Activated T-cell treated with anti-CD3 and anti-CD28 coated beads for 24 hours (primary cell): ENCODE data around the gene STPG3.

Experiments used
- DNase-seq: peaks from one replicate; pipeline ENCODE4 v3.0.0-alpha.2; 2020; ENCODE audit warnings: low read depth

Gene STPG3

DNA sequence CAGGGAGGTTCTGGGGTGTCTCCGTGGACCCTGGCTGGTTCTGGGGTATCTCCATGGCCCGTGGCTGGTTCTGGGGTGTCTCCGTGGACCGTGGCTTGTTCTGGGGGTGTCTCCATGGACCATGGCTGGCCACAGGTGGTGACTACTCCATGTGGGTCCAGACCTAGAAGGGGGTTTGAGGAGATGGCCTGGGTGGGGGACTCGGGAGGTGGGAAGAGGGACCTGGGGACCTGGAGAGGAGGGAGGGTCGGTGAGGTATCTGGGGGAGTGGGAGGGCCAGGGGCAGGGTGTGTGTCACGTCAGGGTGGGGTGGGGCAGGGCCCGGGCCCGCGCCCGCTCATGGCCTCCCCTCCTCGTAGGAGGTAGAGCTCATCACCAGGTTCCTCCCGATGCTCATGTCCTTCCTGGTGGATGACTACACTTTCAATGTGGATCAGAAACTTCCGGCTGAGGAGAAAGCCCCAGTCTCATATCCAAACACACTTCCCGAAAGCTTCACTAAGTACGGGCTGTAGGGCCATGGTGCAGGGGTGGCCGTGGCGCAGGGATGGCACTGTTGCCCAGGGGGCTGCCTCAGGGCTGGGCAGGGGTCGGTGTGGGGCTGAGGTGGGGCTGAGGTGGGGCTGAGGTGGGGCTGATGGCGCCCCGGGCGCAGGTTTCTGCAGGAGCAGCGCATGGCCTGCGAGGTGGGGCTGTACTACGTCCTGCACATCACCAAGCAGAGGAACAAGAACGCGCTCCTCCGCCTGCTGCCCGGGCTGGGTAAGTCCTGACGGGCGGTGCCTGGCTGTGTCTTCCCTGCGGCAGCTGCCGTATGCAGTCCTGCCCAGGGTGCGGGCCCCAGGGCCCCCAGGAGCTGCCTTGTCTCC lies 15.7 kb downstream of the STPG3 start:
- DNase-seq = no peak

DNA sequence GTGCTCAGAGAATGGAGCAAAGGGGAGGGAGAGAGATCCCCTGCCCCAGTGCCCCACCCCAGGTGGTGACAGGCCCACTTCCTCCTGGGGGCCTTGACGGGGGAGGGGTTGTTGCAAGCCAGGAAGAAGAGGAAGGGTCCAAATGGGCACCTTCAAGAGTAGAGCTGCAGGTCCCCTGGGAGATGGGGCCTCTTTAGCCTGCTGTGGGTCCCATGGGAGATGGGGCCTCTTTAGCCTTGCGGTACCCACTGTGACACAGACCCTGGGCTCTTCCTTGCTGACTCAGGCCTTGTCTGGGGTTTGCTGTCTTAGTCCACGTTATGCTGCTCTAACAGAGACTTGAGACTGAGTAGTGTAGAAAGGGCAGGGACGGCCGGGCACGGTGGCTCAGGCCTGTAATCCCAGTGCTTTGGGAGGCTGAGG lies 16.9 kb downstream of the STPG3 start:
- DNase-seq = no peak

DNA sequence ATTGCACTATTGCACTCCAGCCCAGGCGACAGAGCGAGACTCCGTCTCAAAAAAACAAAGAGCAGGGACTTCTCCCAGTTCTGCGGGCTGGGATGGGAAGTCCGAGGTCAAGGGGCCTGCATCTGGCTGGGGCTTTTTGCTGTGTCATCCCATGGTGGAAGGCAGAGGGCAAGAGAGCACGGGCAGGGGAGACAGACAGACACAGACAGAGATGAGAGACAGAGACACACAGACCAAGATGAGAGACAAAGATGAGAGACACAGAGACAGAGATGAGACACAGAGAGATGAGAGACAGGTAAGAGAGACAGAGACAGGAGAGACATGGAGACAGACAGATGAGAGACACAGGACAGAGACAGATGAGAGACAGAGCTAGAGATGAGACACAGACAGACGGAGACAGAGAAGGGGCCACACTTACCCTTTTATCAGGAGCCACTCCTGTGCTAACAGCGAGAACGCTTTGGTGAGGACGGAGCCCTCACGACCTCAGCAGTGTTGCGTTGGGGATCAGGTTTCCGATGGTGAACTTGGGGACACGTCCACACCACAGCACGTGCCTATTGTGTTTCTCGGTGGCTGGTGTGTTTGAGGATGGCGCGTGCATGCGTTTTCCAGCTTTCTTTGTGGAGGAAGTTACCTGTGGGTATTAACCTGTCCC lies 17.6 kb downstream of the STPG3 start:
- DNase-seq = no peak

DNA sequence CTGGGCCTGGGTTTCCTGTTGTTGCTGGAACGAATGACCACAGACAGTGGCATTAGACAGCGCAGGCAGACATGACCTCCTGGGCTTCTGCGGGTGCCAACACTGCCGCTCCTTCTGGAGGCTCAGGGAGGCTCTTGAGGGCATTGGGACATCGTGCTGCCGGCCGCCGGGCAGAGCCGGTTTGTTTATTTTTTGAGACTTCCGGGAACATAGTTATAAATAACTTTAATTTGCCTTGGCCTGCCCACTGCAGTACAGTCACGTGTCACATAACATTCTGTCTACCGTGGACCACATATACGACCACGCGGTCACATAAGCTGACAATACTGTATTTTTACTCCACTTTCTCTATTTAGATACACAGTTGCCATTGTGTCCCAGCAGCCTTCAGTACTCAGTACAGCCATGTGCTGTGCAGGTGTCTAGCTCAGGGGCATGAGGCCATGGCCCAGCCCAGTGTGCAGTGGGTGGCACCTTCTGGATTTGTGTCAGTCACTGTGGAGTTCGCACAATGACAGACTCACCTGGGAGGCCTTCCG lies 18.2 kb downstream of the STPG3 start:
- no peak for DNase-seq

DNA sequence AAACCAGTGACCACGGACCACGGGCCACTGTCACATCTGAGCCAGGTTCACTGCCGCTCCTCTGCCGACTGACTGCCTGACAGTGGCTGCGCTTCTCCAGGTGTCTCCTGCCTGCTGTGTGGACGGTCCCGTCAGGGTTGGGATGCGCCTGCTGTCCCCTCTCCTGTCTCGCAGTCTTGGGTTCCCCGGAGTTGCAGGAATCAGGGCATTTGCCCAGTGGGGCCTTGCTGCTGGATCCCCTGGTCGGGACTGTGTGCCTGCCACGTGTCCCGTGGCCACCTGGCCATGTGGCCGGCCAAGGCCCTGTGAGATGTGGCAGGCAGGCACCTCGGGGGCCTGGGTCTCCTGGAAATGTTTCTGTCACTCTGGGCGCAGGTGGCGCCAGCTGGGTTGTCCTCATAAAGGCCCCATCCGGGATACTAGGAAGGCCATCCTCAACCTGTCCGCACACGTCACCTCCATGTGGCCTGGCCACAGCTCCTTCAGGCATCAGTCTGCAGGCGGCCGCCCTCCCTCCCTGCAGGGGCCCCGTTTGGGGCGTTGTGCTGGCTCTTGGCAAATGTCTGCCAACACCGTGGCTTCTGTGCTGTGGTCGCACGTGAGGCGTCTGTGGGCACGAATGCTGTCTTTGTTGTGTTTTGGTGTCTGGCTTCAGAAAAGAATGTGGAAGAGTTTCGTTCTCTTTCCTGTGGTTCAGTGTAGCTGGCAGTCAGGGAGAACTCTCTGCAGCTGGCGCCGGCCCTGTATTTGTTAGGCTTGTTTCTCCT lies 20.0 kb downstream of the STPG3 start:
- DNase-seq = no peak

DNA sequence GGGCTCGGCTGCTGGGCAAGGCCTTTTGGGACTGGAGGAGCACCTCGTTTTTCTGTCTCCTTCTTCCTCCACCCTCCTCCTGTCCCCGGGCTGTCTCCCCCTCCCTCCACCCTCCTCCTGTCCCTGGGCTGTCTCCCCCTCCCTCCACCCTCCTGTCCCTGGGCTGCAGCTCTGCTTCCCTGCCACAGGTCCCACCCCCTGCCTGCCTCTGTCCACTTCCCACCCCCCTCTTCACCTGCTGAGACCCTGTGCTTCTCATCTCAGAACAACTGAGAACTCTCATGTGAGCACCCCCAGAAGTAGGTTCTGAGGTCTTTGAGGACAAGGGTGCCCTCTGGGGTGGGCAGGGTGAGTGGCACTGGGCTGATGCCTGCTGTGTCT lies 20.6 kb downstream of the STPG3 start:
- no peak for DNase-seq

DNA sequence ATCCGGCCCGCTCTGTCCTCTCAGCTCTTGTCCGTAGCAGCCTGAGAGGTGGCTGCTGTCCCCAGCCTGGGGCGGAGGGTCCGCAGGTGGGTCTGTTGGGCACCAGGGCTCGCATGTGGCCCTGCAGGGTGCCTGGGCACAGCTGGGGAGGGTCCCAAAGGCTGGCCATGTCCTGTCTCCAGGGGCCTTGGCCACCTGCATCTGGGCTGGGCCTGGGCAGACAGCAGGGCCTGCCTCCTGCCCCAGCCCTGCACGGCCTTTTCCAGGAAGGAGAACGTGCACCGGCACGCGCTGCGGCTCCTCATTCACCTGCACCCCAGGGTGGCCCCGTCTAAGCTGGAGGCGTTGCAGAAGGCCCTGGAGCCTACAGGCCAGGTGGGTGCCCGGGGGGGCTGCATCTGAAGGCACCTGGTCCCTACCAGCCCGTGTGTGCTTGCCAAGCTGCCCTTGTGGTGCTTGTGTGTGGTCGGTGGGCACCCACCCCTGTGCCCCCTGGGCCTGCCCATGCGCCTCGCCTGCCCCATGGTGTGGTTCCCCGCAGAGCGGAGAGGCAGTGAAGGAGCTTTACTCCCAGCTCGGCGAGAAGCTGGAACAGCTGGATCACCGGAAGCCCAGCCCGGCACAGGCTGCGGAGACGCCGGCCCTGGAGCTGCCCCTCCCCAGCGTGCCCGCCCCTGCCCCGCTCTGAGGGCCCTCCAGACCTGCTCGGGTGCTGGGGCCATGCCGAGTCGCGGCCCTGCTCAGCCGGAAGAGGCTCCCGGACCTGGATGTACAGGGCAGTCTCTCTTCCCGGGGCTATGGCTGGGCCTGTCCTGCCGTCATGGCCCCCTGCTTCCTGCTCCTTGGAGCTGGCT lies 21.4 kb downstream of the STPG3 start:
- DNase-seq = no peak

DNA sequence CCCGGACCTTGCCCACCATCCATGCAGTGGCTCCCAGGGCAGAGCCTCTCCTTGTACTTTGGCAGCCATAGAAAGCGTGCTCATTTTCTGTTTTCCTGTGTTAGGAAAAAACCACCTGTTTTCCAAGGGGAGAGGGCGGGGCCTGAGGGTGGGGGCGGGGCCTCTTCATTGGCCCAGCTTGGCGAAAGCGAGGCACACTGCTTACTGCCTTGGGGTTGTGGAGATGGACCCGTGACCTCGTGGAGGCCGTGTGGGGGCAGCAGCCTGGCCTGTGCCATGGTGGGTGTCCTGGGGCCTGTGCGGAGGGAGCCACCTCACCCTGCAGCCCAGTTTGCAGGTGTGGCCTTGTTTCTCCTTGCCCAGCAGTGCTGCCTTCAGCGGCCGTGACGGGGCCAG lies 22.0 kb downstream of the STPG3 start:
- DNase-seq = no peak

DNA sequence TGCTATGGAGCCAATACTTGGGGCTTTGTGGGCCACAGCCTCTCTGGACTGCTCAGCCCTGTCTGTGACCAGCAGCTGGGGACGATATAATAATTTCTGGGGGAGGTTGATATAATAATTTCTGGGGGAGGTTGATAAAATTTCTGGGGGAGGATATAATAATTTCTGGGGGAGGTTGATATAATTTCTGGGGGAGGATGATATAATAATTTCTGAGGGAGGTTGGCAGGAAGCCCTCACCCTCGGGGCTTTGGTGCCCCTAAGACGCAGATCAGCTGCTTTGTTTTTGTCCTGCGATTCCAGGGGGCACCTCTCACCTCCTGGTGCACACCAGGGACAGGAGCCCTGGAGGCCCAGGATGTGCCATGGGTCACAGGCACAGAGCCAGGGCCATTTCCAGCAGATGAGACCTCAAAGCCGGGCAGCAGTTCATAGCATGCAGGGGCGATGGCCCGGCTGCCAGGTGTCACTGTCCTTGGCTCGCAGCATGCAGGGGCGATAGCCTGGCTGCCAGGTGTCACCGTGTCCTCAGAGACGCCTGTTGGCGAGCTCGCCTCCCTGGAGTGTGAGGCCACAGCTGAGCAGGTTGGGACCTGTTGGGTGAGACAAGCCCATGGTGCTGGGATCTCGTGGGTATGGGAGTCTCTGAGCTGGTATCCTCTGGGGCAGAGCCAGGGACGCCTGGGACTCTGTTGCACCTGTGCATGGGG lies 22.7 kb downstream of the STPG3 start:
- no peak for DNase-seq

DNA sequence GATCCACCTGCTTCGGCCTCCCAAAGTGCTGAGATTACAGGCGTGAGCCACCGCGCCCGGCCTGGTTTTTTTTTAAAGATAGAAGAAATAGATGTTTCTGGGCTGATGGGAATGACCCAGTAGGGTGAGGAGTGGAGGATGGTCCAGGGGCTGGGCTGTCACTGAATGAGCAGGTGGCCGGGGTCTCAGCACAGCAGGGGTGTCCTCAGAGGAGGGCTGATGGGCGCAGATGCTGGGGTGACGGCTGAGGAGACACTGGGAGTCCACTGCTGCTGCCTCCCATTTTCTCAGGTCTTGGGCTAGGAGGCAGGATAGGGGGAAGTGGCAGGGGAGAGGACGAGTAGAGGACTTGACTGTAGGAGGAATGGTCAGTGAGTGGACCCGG lies 24.1 kb downstream of the STPG3 start:
- no peak for DNase-seq

DNA sequence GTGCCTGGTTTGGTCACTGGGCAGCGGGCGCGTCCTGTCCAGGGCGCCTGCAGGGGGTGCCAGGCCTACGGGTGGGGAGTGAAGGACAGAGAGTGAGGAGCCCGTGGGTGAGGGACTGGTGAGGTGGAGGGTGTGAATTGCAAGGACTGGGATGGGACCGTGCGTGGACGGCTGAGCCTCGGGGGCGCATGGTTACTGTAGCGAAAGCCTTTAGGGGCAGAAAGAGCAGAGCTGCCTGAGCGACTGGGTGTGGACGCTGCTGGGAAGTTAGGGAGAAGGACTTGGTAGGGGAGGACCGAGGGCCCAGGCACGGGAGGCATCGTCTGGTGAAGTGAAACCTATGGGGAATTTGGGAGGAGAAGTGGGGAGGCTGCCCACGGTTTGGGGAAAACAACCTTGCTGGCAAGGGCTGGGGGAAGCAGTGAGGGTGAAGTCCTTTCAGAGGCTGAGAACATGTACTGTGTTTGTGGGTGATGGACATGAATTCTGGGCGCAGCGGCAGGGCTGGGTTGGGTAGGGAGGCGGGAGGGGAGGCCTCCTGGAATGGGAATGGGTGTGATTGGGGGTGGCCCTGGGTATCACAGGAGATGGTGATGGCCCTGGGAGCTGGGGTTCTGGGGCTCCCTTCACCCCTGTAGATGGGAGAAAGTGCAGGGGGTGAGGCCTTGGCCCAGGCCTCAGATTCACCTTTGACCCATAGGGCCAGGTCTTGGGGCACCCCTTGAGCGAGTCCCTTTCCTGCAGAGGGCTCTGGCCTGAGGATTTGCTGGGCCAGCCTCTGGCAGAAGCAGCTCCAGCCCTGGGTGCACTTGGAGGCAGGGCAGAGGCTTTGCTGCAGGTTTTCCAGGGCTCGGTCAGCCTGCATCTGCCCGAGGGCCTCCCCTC lies 24.7 kb downstream of the STPG3 start:
- DNase-seq = no peak

DNA sequence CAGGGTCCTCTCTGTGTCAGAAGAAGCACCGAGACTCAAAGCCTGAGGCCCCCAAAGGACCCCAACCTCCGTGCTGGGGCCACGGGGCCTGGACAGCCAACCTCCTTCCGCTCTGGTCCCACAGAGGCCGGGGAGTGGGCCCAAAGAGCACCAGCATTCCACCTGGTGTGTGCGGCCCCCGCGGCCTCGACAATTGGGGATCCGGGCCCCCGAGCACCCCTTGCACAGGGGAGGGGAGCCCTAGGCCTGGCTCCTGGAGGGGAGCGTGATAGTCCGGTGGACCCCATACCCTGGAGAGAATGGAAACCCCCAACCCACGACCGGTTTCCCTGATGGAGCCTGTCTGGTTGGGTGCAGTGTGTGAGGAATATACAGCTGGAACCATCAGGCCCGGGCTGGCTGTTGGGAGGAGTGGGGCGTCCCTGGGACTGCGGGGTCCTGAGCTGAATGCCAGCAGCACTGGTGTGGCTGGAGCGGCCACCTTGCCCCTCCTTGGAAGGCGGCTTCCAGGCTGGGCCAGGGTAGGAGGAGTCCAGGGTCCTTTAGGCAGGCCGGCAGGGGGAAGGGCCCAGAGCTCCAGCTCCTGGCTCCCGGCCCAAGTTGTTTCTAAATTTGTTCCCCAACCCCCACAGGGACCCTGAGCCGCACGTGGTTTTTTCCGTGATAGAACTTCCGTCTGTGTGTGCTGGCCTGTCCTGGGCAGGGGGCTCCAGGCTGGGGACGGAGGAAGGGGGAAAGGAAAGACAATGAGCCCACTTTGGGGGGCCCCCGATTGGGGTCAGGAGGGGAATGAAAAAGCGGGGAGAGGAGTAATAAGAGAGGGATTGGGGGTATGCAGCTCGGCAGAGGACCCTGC lies 25.6 kb downstream of the STPG3 start:
- DNase-seq = no peak

DNA sequence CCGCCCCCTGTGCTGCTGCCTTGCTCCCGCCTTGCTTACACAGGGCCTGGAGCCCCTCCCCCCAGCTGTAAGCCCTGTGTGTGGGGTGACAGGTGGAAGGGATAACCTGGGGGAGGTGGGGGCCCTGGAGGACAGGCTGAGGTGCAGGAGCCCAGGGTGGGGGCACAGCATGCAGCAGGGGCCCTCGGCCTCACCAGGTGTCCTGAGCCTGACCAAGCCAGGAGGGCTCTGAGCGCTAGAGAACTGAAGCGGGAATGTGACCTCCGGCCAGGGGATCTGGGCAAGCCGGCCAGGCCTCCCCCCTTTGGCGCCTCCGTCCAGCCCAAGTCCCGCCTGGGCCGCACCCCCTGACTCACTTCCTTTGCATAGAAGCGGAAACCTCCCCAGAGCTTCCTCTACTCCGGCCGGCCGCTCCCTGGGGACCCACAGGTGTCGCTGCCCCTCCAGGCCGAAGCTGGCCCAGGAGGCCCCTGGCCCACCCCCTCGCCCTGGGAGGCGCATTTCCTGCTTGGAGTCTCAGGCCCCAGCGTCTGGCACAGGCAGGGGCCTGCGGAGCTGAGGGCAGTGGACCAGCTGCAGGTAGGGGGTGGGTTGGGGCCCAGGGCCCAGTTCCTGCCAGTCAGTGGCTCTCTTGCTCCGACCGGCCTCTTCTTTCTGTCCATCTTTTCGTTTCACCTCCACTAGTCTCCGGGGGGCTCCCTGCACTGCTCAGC lies 26.4 kb downstream of the STPG3 start, which contains the start of gene TOR4A:
TSS of gene TOR4A (plus strand) at position 398 of the 713 bp plus-strand sequence. CDS start 964 bp downstream, outside the sequence.
- DNase-seq = no peak

DNA sequence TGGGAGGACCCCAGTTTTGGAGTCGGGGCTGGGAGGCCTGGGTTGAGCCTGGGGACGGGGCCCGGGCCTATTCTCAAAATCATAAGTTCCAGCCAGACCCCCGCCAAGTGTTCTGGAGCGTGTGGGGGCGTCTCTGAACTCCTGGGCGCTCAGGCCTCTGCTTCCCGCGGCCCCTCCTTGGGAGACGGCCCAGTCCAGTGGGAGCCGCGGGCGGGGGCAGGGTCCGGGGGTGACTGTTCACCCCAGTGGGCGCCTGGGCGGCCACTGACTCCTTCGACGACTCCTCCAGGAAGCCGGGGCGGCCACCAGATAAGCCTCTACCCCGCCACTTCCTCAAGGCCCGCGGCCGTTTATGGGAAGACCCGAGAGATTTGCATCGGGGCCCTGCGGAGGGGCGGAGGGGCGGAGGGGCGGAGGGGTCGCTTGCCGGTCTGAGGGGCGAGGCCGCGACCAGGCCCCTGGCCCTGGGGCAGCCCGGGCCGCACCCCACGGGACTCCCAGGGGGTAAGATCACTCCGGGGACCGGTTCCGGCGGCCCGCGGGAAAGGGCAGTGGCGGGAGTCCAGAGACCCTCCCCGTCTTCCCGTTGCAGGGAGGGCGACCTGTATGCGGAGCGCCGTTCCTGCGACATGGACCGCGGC lies 27.1 kb downstream of the STPG3 start:
- no peak for DNase-seq

DNA sequence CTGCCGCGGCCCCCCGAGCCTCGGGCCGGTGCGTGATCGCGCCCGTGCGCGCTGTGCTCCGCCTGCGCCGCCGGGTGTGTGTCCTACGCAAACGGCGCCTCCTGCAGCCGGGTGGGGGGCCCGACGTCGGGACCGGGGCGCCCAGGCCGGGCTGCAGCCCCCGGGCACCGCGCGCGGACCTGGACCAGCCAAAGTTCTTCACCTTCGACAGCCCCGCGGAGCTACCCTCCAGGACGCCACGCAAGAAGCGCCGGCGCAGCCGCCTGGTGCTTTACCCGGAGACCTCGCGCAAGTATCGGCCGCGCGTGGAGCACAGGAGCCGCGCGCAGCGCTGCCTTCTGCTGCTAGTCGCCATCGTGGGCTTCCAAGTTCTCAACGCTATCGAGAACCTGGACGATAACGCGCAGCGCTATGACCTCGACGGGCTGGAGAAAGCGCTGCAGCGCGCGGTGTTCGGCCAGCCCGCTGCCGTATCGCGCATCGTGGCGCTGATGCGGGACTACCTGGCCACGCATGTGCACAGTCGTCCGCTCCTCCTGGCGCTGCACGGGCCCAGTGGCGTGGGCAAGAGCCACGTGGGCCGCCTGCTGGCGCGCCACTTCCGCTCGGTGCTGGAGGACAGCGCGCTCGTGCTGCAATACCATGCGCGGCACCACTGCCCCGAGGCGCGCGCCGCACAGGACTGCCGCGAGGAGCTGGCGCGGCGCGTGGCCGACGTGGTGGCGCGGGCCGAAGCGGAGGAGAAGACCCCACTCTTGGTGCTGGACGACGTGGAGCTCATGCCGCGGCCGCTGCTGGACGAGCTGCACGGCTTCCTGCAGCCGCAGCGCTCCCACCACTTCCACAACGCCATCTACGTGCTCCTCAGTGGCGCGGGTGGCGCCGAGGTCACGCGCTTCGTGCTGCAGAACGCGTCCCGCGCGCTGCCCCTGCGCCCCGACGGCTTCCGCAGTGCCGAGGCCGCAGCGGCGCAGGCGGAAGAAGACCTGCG lies 27.9 kb downstream of the STPG3 start:
- no peak for DNase-seq

DNA sequence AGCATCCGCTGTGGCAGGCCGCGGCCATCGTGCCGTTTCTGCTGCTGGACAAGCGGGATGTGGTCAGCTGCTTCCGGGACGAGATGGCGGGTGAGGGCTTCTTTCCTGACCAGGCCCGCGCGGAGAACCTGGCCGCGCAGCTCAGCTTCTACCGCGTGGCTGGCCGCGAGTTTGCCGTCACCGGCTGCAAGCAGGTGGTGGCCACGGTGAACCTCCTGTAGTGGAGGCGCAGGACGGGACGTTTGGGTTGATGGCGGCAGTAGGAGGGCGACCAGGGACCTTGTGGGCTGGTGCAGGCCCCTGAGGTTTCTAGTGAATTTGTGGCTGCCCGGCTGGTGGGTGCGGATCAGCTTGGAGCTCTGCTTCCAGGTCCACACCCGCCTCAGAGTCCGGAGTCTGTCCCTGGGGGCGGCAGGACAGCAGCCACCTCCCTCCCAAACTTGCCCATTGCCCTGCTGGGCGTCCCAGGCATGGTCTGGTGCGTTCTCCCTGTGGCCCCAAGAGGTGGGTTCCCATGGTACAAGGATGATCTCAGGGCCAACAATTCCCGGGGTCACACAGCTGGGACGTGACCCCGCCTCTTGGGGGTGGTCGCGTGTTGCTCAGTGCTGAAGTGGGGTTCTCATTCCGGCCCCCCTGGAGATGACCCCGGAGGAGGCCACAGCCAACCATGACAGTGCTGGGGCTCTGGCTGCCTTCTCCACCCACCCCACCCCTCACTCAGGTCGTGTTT lies 28.8 kb downstream of the STPG3 start:
- no peak for DNase-seq
